B cell (primary cell): ENCODE measurements around the gene SLC32A1. TPM values are rescaled to one million over a fixed set of nuclear protein-coding genes. Genes with fewer than 3 reads are reported as not detected.
A peak's percentile ranks its signal among the peaks of the same experiment; 100 is the strongest.

Experiments
- ATAC-seq: fragments of 200-7000 bp; cut with Tn5 transposase; one replicate; pipeline ENCODE4 v1.10.0; 2021; ENCODE audit warnings: low read depth, mild to moderate bottlenecking, moderate number of reproducible peaks, moderate library complexity
- CTCF ChIA-PET: fragments of 350-600 bp; sonication (Branson Sonifier 250); formaldehyde crosslinking; loops from one replicate; lab custom pipeline; 2021; ENCODE audit warnings: antibody characterized with exemption, inconsistent platforms; lab: Charles Lee
- POLR2A ChIA-PET: fragments of 350-600 bp; sonication (Branson Sonifier 250); formaldehyde crosslinking; loops from one replicate; lab custom pipeline; 2021; ENCODE audit warnings: antibody characterized with exemption; lab: Charles Lee
- DNase-seq: peaks from one replicate; pipeline ENCODE4 v3.0.0; 2013
- H2AFZ ChIP-seq: 2 replicates; pipeline ENCODE4 v1.6.1; 2012; ENCODE audit warnings: mild to moderate bottlenecking, low read depth, low read length; ENCODE audit not compliant: insufficient read depth, poor library complexity, severe bottlenecking
- H3K27ac ChIP-seq, 2 donors: 1 replicate in 1 of 2; 2 replicates in 1 of 2; pipeline ENCODE4 v1.5.1; 2012 to 2013; ENCODE audit warnings: low read length in 2 of 2, mild to moderate bottlenecking in 2 of 2, moderate library complexity in 1 of 2
- H3K27me3 ChIP-seq, 4 experiments: fragments of 200-600 bp in 1 of 4; sonication (generic) in 1 of 4; replicated peaks in 1 of 4; 1 replicate in 2 of 4; 2 replicates in 2 of 4; pipeline versions ENCODE4 v1.6.1 to v1.7.0; 2013 to 2016; ENCODE audit warnings: low read length in 3 of 4, mild to moderate bottlenecking in 2 of 4, mixed read lengths in 1 of 4, moderate library complexity in 1 of 4; ENCODE audit not compliant: insufficient read depth in 4 of 4, control insufficient read depth in 3 of 4; ENCODE audit errors: control extremely low read depth in 1 of 4
- H3K36me3 ChIP-seq, 2 experiments: replicated peaks in 1 of 2; 1 replicate in 1 of 2; 2 replicates in 1 of 2; pipeline versions ENCODE4 v1.6.1 to v1.7.1; 2013; ENCODE audit warnings: low read length in 1 of 2; ENCODE audit not compliant: insufficient read depth in 2 of 2, control insufficient read depth in 1 of 2; ENCODE audit errors: control extremely low read depth in 1 of 2, extremely low read depth in 1 of 2
- H3K4me1 ChIP-seq, 2 donors: fragments of 200-600 bp in 1 of 2; sonication (generic) in 1 of 2; 1 replicate in 1 of 2; 2 replicates in 1 of 2; pipeline versions ENCODE4 v1.5.1 to v1.6.1; 2013 to 2017; ENCODE audit warnings: low read length in 2 of 2; ENCODE audit not compliant: control insufficient read depth in 2 of 2, insufficient read depth in 2 of 2
- H3K4me2 ChIP-seq: replicated peaks from 2 replicates; pipeline ENCODE3; 2012; ENCODE audit warnings: mild to moderate bottlenecking, low read depth, low read length; ENCODE audit not compliant: poor library complexity, severe bottlenecking
- H3K4me3 ChIP-seq, 5 experiments: fragments of 200-600 bp in 1 of 5; sonication (generic) in 1 of 5; 1 replicate in 3 of 5; 2 replicates in 2 of 5; pipeline versions ENCODE4 v1.5.1 to v1.7.0; 2011 to 2016; ENCODE audit warnings: low read length in 4 of 5, mild to moderate bottlenecking in 4 of 5, low read depth in 2 of 5, control low read depth in 1 of 5, moderate library complexity in 1 of 5; ENCODE audit not compliant: insufficient read depth in 1 of 5; ENCODE audit errors: control extremely low read depth in 1 of 5, extremely low read depth in 1 of 5
- H3K79me2 ChIP-seq: fragments of 200-600 bp; sonication (generic); one replicate; pipeline ENCODE4 v1.6.0; 2016; ENCODE audit warnings: low read length; ENCODE audit not compliant: control insufficient read depth, insufficient read depth
- H3K9ac ChIP-seq: fragments of 200-600 bp; sonication (generic); 2 replicates; pipeline ENCODE4 v1.6.1; 2017; ENCODE audit warnings: mild to moderate bottlenecking, low read length, moderate library complexity
- H3K9me3 ChIP-seq, 3 donors: one replicate each; pipeline versions ENCODE4 v1.6.1 to v1.7.1; 2013; ENCODE audit warnings: low read length in 2 of 3; ENCODE audit not compliant: control insufficient read depth in 2 of 3, insufficient read depth in 1 of 3; ENCODE audit errors: control extremely low read depth in 1 of 3
- H4K20me1 ChIP-seq: 2 replicates; pipeline ENCODE4 v1.6.0; 2012; ENCODE audit warnings: mild to moderate bottlenecking, low read length; ENCODE audit not compliant: insufficient read depth, control insufficient read depth, poor library complexity, severe bottlenecking
- H3K27ac Mint-ChIP-seq: one replicate; pipeline ENCODE4 v1.8.0; 2021; ENCODE audit warnings: mixed read lengths
- H3K27me3 Mint-ChIP-seq: one replicate; pipeline ENCODE4 v1.8.0; 2021; ENCODE audit warnings: mixed read lengths
- H3K4me1 Mint-ChIP-seq: one replicate; pipeline ENCODE4 v1.8.0; 2021; ENCODE audit warnings: mixed read lengths
- H3K4me3 Mint-ChIP-seq: one replicate; pipeline ENCODE4 v1.8.0; 2021; ENCODE audit warnings: mixed read lengths
- H3K9me3 Mint-ChIP-seq: one replicate; pipeline ENCODE4 v1.8.0; 2022; ENCODE audit warnings: mixed read lengths; ENCODE audit not compliant: insufficient read depth
- EZH2 ChIP-seq: IDR thresholded peaks from 2 replicates; pipeline ENCODE4 v1.6.1; 2012; ENCODE audit warnings: borderline replicate concordance, low read depth, mild to moderate bottlenecking, moderate library complexity, low read length; ENCODE audit not compliant: insufficient read depth, poor library complexity, severe bottlenecking
- WGBS: methylation state at CpG from one replicate; pipeline ENCODE4 v1.1.5; 2013; ENCODE audit warnings: missing lambda C conversion rate; ENCODE audit not compliant: insufficient coverage; 5-methylcytosine and 5-hydroxymethylcytosine counted together
- intact Hi-C: fragments of 100-400 bp; cut with micrococcal nuclease; formaldehyde crosslinking; loops from one replicate; pipeline ENCODE4 v1.10.0; 2022
- polyA plus RNA-seq: library from polyadenylated mRNA; depleted of rRNA; stranded (reverse); fragments of >200 nt; gene quantifications from 2 replicates; pipeline ENCODE4 v1.2.3, GENCODE V29; 2012
- total RNA-seq, 2 donors: library from RNA; stranded (reverse); fragments of 120-200 nt in 1 of 2; gene quantifications; 1 replicate in 1 of 2; 2 replicates in 1 of 2; pipeline versions ENCODE4 v1.2.3 to v1.2.4, GENCODE V29; 2013 to 2022
- TF ChIP-seq, protein P1 (sequence below): fragments of 200-600 bp; IDR thresholded peaks from one replicate; pipeline ENCODE4 v1.8.0; 2022; ENCODE audit warnings: antibody characterized with exemption, mild to moderate bottlenecking

Gene SLC32A1
- total and polyA plus RNA-seq, 2 donors (not counting 1 experiment from before 2014, with no cell fraction given), result not detected

DNA sequence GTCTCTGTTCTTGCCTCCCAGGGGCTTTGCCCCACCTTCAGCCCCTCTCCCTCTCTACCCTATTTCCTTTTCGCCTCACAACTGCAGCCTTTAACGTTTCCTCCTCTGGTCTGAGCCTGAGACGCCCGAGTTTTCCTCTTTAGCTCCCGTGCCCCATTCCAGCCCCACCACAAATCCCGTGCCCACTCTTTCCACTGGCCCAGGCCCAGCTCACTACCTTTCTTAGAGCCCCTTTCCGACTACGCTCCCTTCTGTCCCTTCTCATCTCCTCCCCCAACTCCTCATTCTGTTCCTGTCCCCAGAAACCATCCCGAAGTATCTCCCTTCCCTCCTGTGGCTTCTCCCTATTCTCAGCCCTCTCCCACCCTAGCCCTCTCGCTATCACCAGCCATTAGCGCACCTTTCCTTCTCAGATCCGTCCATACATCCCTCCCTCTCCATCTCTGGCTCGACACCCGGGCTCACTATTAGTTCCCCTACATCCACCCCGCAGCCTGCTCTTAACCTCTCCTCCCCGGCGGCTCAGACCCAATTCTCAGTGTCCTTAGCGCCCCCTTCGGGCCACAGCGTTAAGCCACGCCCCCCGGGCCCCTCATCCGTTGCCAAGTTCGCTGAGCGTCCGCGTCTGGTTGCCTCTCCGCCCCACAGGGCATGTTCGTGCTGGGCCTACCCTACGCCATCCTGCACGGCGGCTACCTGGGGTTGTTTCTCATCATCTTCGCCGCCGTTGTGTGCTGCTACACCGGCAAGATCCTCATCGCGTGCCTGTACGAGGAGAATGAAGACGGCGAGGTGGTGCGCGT is 2.7 kb downstream of the SLC32A1 start:
- WGBS, result 7% methylated on average over 43 of the region's 43 CpGs

More for the DNA sequence above, 2.7 kb downstream of the SLC32A1 start:
- ATAC-seq (peak; percentile 11), DNase-seq (peak; percentile 67)
- H3K9me3 Mint-ChIP-seq, result peaks cover 2% of the 10 kb centered on the region
- Histone ChIP-seq H3K9ac (no peak overlapping the region), H3K4me2 (peak overlapping the region; percentile 43), H4K20me1 (no peaks in the 10 kb centered on the region), H2AFZ (no peak overlapping the region), H3K4me1 (peaks cover 92 to 94% of the 10 kb centered on the region in 2 donors), H3K79me2 (no peaks in the 10 kb centered on the region), H3K4me3 (no peak overlapping the region), H3K36me3 (no peaks in the 10 kb centered on the region), H3K9me3 (peaks cover 0 to 83% (median 21%) of the 10 kb centered on the region in 3 donors), H3K27ac (no peak overlapping the region), H3K27me3 (peaks cover 0 to 98% (median 86%) of the 10 kb centered on the region in 4 experiments)
- TF ChIP-seq, protein P1, sequence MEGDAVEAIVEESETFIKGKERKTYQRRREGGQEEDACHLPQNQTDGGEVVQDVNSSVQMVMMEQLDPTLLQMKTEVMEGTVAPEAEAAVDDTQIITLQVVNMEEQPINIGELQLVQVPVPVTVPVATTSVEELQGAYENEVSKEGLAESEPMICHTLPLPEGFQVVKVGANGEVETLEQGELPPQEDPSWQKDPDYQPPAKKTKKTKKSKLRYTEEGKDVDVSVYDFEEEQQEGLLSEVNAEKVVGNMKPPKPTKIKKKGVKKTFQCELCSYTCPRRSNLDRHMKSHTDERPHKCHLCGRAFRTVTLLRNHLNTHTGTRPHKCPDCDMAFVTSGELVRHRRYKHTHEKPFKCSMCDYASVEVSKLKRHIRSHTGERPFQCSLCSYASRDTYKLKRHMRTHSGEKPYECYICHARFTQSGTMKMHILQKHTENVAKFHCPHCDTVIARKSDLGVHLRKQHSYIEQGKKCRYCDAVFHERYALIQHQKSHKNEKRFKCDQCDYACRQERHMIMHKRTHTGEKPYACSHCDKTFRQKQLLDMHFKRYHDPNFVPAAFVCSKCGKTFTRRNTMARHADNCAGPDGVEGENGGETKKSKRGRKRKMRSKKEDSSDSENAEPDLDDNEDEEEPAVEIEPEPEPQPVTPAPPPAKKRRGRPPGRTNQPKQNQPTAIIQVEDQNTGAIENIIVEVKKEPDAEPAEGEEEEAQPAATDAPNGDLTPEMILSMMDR, result peak; percentile 20
- no peak for TF ChIP-seq EZH2
- peaks cover 78% of the 10 kb centered on the region for H3K4me1 Mint-ChIP-seq
- ChIA-PET CTCF (interaction anchor here (1.1 to 3.3 kb wide), 5 partner anchors 24 to 322 kb away, joined by 3 to 27 read pairs (median 8); partner anchors contain the start of gene DHX35), POLR2A (no interaction called here)
- peak overlapping the region; percentile 60 for H3K27ac Mint-ChIP-seq
- H3K27me3 Mint-ChIP-seq, result peaks cover 81% of the 10 kb centered on the region
- intact Hi-C loops, result loop anchor here (5.0 kb wide), 1 partner anchor 235 kb away; the partner anchor contains the start of gene DHX35
- H3K4me3 Mint-ChIP-seq, result peak overlapping the region; percentile 66
